ENCODE data around the gene CEL. TPM values are rescaled to one million over a fixed set of nuclear protein-coding genes. Genes with fewer than 3 reads are reported as not detected.

The CEL gene
- total and polyA plus RNA-seq, 2 experiments from 2014 or later = 0.27 to 2.3 TPM

- Mint-ChIP-seq H3K4me1 (peaks cover 10% of the 10 kb centered on the region), H3K9me3 (no peaks in the 10 kb centered on the region), H3K27me3 (ENCODE audit: insufficient read depth, low read depth, poor library complexity) (peaks cover 24% of the 10 kb centered on the region), H3K27ac (no peak overlapping the region), H3K36me3 (ENCODE audit: low read depth) (peaks cover 3% of the 10 kb centered on the region; the same call in 1 of the 3 replicates), H3K4me3 (no peak overlapping the region)
- Histone ChIP-seq H3K4me3 (no peak overlapping the region), H3K9me2 (ENCODE audit: insufficient read depth) (no peaks in the 10 kb centered on the region), H4K20me1 (replicated peaks; ENCODE audit: insufficient read depth) (no peaks in the 10 kb centered on the region; the same call in 1 of the 2 replicates), H3K36me3 (ENCODE audit: insufficient read depth) (no peaks in the 10 kb centered on the region), H3K27me3 (ENCODE audit: insufficient read depth) (peaks cover 18% of the 10 kb centered on the region; the same call in 1 of the 2 replicates), H3F3A (replicated peaks; ENCODE audit: low read depth) (0 out of 2 replicates have a peak, but pooled peaks cover 2% of the 10 kb centered on the region), H3K27ac (ENCODE audit: low read depth) (no peak overlapping the region), H3K79me2 (replicated peaks; ENCODE audit: insufficient read depth) (no peaks in the 10 kb centered on the region), H2AFZ (no peak overlapping the region), H3K4me2 (no peak overlapping the region), H3K4me1 (ENCODE audit: insufficient read depth) (no peaks in the 10 kb centered on the region)
- no peak for TF ChIP-seq ZNF331 (CRISPR knock-in tag; IDR thresholded peaks at IDR 0.05; ENCODE audit: low read depth)
- no peak for TF ChIP-seq POLR2AphosphoS5 (IDR thresholded peaks at IDR 0.05; ENCODE audit: low read depth)
- no peak for TF ChIP-seq NANOG (IDR thresholded peaks at IDR 0.05; ENCODE audit: borderline replicate concordance)
- TF ChIP-seq, protein P1, sequence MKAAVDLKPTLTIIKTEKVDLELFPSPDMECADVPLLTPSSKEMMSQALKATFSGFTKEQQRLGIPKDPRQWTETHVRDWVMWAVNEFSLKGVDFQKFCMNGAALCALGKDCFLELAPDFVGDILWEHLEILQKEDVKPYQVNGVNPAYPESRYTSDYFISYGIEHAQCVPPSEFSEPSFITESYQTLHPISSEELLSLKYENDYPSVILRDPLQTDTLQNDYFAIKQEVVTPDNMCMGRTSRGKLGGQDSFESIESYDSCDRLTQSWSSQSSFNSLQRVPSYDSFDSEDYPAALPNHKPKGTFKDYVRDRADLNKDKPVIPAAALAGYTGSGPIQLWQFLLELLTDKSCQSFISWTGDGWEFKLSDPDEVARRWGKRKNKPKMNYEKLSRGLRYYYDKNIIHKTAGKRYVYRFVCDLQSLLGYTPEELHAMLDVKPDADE (IDR thresholded peaks at IDR 0.05) = no peak
- TF ChIP-seq, protein P2, sequence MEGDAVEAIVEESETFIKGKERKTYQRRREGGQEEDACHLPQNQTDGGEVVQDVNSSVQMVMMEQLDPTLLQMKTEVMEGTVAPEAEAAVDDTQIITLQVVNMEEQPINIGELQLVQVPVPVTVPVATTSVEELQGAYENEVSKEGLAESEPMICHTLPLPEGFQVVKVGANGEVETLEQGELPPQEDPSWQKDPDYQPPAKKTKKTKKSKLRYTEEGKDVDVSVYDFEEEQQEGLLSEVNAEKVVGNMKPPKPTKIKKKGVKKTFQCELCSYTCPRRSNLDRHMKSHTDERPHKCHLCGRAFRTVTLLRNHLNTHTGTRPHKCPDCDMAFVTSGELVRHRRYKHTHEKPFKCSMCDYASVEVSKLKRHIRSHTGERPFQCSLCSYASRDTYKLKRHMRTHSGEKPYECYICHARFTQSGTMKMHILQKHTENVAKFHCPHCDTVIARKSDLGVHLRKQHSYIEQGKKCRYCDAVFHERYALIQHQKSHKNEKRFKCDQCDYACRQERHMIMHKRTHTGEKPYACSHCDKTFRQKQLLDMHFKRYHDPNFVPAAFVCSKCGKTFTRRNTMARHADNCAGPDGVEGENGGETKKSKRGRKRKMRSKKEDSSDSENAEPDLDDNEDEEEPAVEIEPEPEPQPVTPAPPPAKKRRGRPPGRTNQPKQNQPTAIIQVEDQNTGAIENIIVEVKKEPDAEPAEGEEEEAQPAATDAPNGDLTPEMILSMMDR (conservative IDR thresholded peaks at IDR 0.05; ENCODE audit: low read depth in 2 of 2) = no peak
- TF ChIP-seq ZNF114 (CRISPR knock-in tag; IDR thresholded peaks at IDR 0.05) = no peak
- TF ChIP-seq, protein P3, sequence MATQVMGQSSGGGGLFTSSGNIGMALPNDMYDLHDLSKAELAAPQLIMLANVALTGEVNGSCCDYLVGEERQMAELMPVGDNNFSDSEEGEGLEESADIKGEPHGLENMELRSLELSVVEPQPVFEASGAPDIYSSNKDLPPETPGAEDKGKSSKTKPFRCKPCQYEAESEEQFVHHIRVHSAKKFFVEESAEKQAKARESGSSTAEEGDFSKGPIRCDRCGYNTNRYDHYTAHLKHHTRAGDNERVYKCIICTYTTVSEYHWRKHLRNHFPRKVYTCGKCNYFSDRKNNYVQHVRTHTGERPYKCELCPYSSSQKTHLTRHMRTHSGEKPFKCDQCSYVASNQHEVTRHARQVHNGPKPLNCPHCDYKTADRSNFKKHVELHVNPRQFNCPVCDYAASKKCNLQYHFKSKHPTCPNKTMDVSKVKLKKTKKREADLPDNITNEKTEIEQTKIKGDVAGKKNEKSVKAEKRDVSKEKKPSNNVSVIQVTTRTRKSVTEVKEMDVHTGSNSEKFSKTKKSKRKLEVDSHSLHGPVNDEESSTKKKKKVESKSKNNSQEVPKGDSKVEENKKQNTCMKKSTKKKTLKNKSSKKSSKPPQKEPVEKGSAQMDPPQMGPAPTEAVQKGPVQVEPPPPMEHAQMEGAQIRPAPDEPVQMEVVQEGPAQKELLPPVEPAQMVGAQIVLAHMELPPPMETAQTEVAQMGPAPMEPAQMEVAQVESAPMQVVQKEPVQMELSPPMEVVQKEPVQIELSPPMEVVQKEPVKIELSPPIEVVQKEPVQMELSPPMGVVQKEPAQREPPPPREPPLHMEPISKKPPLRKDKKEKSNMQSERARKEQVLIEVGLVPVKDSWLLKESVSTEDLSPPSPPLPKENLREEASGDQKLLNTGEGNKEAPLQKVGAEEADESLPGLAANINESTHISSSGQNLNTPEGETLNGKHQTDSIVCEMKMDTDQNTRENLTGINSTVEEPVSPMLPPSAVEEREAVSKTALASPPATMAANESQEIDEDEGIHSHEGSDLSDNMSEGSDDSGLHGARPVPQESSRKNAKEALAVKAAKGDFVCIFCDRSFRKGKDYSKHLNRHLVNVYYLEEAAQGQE (IDR thresholded peaks at IDR 0.05; ENCODE audit: unreplicated experiment) = no peak
- TF ChIP-seq EZH2 (IDR thresholded peaks at IDR 0.05; ENCODE audit: low read depth, unreplicated experiment) = no peak
- TF ChIP-seq, protein P4, sequence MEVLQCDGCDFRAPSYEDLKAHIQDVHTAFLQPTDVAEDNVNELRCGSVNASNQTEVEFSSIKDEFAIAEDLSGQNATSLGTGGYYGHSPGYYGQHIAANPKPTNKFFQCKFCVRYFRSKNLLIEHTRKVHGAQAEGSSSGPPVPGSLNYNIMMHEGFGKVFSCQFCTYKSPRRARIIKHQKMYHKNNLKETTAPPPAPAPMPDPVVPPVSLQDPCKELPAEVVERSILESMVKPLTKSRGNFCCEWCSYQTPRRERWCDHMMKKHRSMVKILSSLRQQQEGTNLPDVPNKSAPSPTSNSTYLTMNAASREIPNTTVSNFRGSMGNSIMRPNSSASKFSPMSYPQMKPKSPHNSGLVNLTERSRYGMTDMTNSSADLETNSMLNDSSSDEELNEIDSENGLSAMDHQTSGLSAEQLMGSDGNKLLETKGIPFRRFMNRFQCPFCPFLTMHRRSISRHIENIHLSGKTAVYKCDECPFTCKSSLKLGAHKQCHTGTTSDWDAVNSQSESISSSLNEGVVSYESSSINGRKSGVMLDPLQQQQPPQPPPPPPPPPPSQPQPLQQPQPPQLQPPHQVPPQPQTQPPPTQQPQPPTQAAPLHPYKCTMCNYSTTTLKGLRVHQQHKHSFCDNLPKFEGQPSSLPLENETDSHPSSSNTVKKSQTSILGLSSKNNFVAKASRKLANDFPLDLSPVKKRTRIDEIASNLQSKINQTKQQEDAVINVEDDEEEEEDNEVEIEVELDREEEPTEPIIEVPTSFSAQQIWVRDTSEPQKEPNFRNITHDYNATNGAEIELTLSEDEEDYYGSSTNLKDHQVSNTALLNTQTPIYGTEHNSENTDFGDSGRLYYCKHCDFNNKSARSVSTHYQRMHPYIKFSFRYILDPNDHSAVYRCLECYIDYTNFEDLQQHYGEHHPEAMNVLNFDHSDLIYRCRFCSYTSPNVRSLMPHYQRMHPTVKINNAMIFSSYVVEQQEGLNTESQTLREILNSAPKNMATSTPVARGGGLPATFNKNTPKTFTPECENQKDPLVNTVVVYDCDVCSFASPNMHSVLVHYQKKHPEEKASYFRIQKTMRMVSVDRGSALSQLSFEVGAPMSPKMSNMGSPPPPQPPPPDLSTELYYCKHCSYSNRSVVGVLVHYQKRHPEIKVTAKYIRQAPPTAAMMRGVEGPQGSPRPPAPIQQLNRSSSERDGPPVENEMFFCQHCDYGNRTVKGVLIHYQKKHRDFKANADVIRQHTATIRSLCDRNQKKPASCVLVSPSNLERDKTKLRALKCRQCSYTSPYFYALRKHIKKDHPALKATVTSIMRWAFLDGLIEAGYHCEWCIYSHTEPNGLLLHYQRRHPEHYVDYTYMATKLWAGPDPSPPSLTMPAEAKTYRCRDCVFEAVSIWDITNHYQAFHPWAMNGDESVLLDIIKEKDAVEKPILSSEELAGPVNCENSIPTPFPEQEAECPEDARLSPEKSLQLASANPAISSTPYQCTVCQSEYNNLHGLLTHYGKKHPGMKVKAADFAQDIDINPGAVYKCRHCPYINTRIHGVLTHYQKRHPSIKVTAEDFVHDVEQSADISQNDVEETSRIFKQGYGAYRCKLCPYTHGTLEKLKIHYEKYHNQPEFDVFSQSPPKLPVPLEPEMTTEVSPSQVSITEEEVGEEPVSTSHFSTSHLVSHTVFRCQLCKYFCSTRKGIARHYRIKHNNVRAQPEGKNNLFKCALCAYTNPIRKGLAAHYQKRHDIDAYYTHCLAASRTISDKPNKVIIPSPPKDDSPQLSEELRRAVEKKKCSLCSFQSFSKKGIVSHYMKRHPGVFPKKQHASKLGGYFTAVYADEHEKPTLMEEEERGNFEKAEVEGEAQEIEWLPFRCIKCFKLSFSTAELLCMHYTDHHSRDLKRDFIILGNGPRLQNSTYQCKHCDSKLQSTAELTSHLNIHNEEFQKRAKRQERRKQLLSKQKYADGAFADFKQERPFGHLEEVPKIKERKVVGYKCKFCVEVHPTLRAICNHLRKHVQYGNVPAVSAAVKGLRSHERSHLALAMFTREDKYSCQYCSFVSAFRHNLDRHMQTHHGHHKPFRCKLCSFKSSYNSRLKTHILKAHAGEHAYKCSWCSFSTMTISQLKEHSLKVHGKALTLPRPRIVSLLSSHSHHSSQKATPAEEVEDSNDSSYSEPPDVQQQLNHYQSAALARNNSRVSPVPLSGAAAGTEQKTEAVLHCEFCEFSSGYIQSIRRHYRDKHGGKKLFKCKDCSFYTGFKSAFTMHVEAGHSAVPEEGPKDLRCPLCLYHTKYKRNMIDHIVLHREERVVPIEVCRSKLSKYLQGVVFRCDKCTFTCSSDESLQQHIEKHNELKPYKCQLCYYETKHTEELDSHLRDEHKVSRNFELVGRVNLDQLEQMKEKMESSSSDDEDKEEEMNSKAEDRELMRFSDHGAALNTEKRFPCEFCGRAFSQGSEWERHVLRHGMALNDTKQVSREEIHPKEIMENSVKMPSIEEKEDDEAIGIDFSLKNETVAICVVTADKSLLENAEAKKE (CRISPR knock-in tag; IDR thresholded peaks at IDR 0.05) = no peak
- TF ChIP-seq STAT1 (IDR thresholded peaks at IDR 0.05; ENCODE audit: unreplicated experiment) = no peak
- no peak for TF ChIP-seq JUNB (IDR thresholded peaks at IDR 0.05; ENCODE audit: unreplicated experiment)
- TF ChIP-seq EZH2phosphoT487 (IDR thresholded peaks at IDR 0.05; ENCODE audit: unreplicated experiment) = no peak
- TF ChIP-seq CREB1 (CRISPR knock-in tag; IDR thresholded peaks at IDR 0.05; ENCODE audit: low read depth) = no peak
- DNase-seq (ENCODE audit: low spot score) (no peak), ATAC-seq (peak; percentile 18)
Measured at GRCh38 chr9:133113949-133114885, 52.4 kb downstream of the CEL start.
